ENCODE results near the gene PACSIN3. TPM values are rescaled to one million over a fixed set of nuclear protein-coding genes. Genes with fewer than 3 reads are reported as not detected.

PACSIN3 gene
- total RNA-seq, result 10 to 100 TPM in 5 of 6 experiments, 1 to 10 TPM in 1; 9.6 to 31.1 (median 25.0) TPM
- long read RNA-seq, partial matches to known transcripts, result 1 of 1 reads
- long read RNA-seq, other reads (novel, unspliced or antisense), result 0 of 1 reads

- intact Hi-C loops (cut with DNase I), result no loop called here
- no CpG with 5 or more reads among the region's 80 CpGs for WGBS (ENCODE audit: insufficient coverage, low coverage, low lambda C conversion rate, missing lambda C conversion rate)
- DNase-seq, result peak in 2 of 3 donors; percentile 62 to 64
- Histone ChIP-seq H3K27me3 (no peaks in the 10 kb centered on the region), H3K4me3 (peak within 1 kb of the TSS; percentile 58 to 74 (median 74)), H3K36me3 (no peaks in the 10 kb centered on the region), H3K27ac (peak within 1 kb of the TSS; percentile 60 to 80 (median 67)), H3K9me3 (no peaks in the 10 kb centered on the region), H3K4me1 (peaks cover 0 to 54% (median 22%) of the 10 kb centered on the region in 4 donors)
- peak; percentile 42 to 67 (median 51) for ATAC-seq
- peak; percentile 29 for TF ChIP-seq POLR2A (IDR thresholded peaks at IDR 0.05)
- TF ChIP-seq, protein P1, sequence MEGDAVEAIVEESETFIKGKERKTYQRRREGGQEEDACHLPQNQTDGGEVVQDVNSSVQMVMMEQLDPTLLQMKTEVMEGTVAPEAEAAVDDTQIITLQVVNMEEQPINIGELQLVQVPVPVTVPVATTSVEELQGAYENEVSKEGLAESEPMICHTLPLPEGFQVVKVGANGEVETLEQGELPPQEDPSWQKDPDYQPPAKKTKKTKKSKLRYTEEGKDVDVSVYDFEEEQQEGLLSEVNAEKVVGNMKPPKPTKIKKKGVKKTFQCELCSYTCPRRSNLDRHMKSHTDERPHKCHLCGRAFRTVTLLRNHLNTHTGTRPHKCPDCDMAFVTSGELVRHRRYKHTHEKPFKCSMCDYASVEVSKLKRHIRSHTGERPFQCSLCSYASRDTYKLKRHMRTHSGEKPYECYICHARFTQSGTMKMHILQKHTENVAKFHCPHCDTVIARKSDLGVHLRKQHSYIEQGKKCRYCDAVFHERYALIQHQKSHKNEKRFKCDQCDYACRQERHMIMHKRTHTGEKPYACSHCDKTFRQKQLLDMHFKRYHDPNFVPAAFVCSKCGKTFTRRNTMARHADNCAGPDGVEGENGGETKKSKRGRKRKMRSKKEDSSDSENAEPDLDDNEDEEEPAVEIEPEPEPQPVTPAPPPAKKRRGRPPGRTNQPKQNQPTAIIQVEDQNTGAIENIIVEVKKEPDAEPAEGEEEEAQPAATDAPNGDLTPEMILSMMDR (IDR thresholded peaks at IDR 0.05), result peak in 1 of 4 donors; percentile 6
Observed at GRCh38 chr11:47186076-47186699, at the start of gene PACSIN3. Gene PACSIN3, minus strand, starts transcription at chr11:47186434. Its CDS starts 3,707 bp downstream, at chr11:47182727.

- intact Hi-C loops (cut with DNase I), result no loop called here
- TF ChIP-seq, protein P1 (IDR thresholded peaks at IDR 0.05), result no peak
- no peak for TF ChIP-seq POLR2A (IDR thresholded peaks at IDR 0.05)
- H3K4me3 ChIP-seq, result no peak overlapping the region
- no peaks in the 10 kb centered on the region for H3K9me3 ChIP-seq
- H3K36me3 ChIP-seq, result peaks cover 2 to 11% (median 7%) of the 10 kb centered on the region in 4 donors
- ATAC-seq, result no peak
- peak in 1 of 3 donors; percentile 45 for DNase-seq
- no peaks in the 10 kb centered on the region for H3K27me3 ChIP-seq
- 85% methylated on average over 4 of the region's 12 CpGs for WGBS (ENCODE audit: insufficient coverage, low coverage, low lambda C conversion rate, missing lambda C conversion rate)
- H3K27ac ChIP-seq, result peak overlapping the region in 2 of 3 donors; percentile 37 to 83
- peaks cover 0 to 23% (median 6%) of the 10 kb centered on the region in 4 donors for H3K4me1 ChIP-seq
Observed at GRCh38 chr11:47235163-47235562, 48.9 kb upstream of the PACSIN3 start.

DNA sequence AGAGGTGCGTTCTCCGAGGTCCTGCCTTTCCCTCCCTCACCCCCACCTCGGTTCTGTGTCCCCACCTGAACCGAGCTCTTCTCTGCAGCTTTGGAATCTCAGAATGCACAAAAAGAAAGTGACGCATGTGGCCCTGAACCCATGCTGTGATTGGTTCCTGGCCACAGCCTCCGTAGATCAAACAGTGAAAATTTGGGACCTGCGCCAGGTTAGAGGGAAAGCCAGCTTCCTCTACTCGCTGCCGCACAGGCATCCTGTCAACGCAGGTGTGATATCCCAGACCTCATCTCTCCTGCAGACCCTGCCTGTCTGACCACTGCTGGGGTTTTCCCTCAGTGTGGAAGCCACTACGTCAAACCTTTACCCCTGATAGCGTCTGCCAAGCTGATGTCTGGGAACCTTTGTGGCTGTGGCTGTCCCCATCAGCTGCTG is 48.5 kb upstream of the PACSIN3 start:
- peaks cover 0 to 6% (median 2%) of the 10 kb centered on the region in 4 donors for H3K36me3 ChIP-seq
- DNase-seq, result peak; percentile 75 to 92 (median 81)
- WGBS (ENCODE audit: insufficient coverage, low coverage, low lambda C conversion rate, missing lambda C conversion rate), result 5% methylated on average over 5 of the region's 12 CpGs
- H3K4me3 ChIP-seq, result peak overlapping the region in 2 of 3 donors; percentile 35 to 39
- H3K4me1 ChIP-seq, result peaks cover 0 to 23% (median 6%) of the 10 kb centered on the region in 4 donors
- TF ChIP-seq, protein P1 (IDR thresholded peaks at IDR 0.05), result no peak
- no peak for TF ChIP-seq POLR2A (IDR thresholded peaks at IDR 0.05)
- peak; percentile 73 to 79 (median 78) for ATAC-seq
- peak overlapping the region; percentile 37 to 83 (median 59) for H3K27ac ChIP-seq
- no peaks in the 10 kb centered on the region for H3K9me3 ChIP-seq
- intact Hi-C loops (cut with DNase I), result no loop called here
- no peaks in the 10 kb centered on the region for H3K27me3 ChIP-seq

- DNase-seq (no peak), ATAC-seq (peak; percentile 66 to 71 (median 70))
- Histone ChIP-seq H3K27ac (peak overlapping the region; percentile 37 to 83 (median 59)), H3K4me3 (peak overlapping the region in 2 of 3 donors; percentile 35 to 39), H3K4me1 (peaks cover 0 to 23% (median 6%) of the 10 kb centered on the region in 4 donors), H3K27me3 (no peaks in the 10 kb centered on the region), H3K36me3 (peaks cover 0 to under 1% (median 0%) of the 10 kb centered on the region in 4 donors), H3K9me3 (no peaks in the 10 kb centered on the region)
- peak; percentile 22 for TF ChIP-seq POLR2A (IDR thresholded peaks at IDR 0.05)
- TF ChIP-seq, protein P1 (IDR thresholded peaks at IDR 0.05), result peak in 3 of 4 donors; percentile 29 to 52 (median 37)
- WGBS (ENCODE audit: insufficient coverage, low coverage, low lambda C conversion rate, missing lambda C conversion rate), result 11% methylated on average over 10 of the region's 11 CpGs
- intact Hi-C loops (cut with DNase I), result no loop called here
Observed at GRCh38 chr11:47233989-47234668, 47.9 kb upstream of the PACSIN3 start.

Data from right lobe of liver (tissue), 6 donors.